ENCODE data around the gene SDS. TPM values are rescaled to one million over a fixed set of nuclear protein-coding genes. Genes with fewer than 3 reads are reported as not detected.

SDS gene
- total and polyA plus RNA-seq, 4 donors, result 0.65 to 433 (median 77.9) TPM

DNA sequence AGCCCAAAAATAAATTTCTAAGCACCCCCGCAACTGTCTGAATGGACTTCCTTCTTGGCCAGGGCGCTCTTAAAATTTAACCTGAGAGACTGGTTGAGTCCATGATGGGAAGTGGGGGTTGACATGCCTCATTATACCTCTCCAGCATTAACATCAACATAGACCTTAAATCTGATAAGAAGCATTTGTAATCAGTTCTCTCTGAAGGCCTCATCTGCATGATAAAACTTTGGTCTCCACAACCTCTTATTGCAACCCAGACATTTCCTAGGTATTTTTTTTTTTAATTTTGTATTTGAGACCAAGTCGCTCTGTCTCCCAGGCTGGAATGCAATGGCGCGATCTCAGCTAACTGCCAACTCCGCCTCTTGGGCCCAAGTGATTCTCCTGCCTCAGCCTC, 58.4 kb downstream of the SDS start:
- H3K9ac ChIP-seq (ENCODE audit: low read depth in 1 of 2, low read length in 2 of 2), result no peak overlapping the region
- WGBS, result 96% methylated on average over 6 of the region's 6 CpGs
- no peak overlapping the region for H3K27ac ChIP-seq (ENCODE audit: low read depth in 1 of 2, low read length in 2 of 2)
- TF ChIP-seq TAF1 (conservative IDR thresholded peaks at IDR 0.05), result no peak
- TF ChIP-seq, protein P1, sequence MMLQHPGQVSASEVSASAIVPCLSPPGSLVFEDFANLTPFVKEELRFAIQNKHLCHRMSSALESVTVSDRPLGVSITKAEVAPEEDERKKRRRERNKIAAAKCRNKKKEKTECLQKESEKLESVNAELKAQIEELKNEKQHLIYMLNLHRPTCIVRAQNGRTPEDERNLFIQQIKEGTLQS (IDR thresholded peaks at IDR 0.05), result no peak
- TF ChIP-seq FOXA2 (IDR thresholded peaks at IDR 0.05), result no peak
- TF ChIP-seq MAX (IDR thresholded peaks at IDR 0.05), result no peak
- no peak for TF ChIP-seq SP1 (IDR thresholded peaks at IDR 0.05)
- TF ChIP-seq, protein P2, sequence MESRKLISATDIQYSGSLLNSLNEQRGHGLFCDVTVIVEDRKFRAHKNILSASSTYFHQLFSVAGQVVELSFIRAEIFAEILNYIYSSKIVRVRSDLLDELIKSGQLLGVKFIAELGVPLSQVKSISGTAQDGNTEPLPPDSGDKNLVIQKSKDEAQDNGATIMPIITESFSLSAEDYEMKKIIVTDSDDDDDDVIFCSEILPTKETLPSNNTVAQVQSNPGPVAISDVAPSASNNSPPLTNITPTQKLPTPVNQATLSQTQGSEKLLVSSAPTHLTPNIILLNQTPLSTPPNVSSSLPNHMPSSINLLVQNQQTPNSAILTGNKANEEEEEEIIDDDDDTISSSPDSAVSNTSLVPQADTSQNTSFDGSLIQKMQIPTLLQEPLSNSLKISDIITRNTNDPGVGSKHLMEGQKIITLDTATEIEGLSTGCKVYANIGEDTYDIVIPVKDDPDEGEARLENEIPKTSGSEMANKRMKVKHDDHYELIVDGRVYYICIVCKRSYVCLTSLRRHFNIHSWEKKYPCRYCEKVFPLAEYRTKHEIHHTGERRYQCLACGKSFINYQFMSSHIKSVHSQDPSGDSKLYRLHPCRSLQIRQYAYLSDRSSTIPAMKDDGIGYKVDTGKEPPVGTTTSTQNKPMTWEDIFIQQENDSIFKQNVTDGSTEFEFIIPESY (IDR thresholded peaks at IDR 0.05), result no peak
- no peak for TF ChIP-seq FOXA1 (IDR thresholded peaks at IDR 0.05)
- TF ChIP-seq HNF4A (conservative IDR thresholded peaks at IDR 0.05), result no peak
- no peak for TF ChIP-seq NR2F2 (IDR thresholded peaks at IDR 0.05)
- TF ChIP-seq JUND (IDR thresholded peaks at IDR 0.05), result no peak
- no peak for TF ChIP-seq RAD21 (IDR thresholded peaks at IDR 0.05)
- no peak for TF ChIP-seq REST (IDR thresholded peaks at IDR 0.05)
- TF ChIP-seq, protein P3, sequence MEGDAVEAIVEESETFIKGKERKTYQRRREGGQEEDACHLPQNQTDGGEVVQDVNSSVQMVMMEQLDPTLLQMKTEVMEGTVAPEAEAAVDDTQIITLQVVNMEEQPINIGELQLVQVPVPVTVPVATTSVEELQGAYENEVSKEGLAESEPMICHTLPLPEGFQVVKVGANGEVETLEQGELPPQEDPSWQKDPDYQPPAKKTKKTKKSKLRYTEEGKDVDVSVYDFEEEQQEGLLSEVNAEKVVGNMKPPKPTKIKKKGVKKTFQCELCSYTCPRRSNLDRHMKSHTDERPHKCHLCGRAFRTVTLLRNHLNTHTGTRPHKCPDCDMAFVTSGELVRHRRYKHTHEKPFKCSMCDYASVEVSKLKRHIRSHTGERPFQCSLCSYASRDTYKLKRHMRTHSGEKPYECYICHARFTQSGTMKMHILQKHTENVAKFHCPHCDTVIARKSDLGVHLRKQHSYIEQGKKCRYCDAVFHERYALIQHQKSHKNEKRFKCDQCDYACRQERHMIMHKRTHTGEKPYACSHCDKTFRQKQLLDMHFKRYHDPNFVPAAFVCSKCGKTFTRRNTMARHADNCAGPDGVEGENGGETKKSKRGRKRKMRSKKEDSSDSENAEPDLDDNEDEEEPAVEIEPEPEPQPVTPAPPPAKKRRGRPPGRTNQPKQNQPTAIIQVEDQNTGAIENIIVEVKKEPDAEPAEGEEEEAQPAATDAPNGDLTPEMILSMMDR (IDR thresholded peaks at IDR 0.05; ENCODE audit: low read depth, low read length, missing input control), result no peak
- TF ChIP-seq HNF4G (IDR thresholded peaks at IDR 0.05), result no peak
- no peak for TF ChIP-seq EGR1 (IDR thresholded peaks at IDR 0.05; ENCODE audit: low read depth in 2 of 2)
- no peak for TF ChIP-seq YY1 (IDR thresholded peaks at IDR 0.05)
- no peak for TF ChIP-seq RXRA (IDR thresholded peaks at IDR 0.05)
- H3K4me3 ChIP-seq (ENCODE audit: low read depth in 1 of 3, low read length in 3 of 3), result no peak overlapping the region
- H3K27me3 ChIP-seq (ENCODE audit: control insufficient read depth in 4 of 4, insufficient read depth in 4 of 4, low read length in 3 of 4), result no peaks in the 10 kb centered on the region
- H3K36me3 ChIP-seq (ENCODE audit: control insufficient read depth in 4 of 4, insufficient read depth in 3 of 4, low read depth in 1 of 4, low read length in 3 of 4), result no peaks in the 10 kb centered on the region
- no peaks in the 10 kb centered on the region for H3K9me3 ChIP-seq (ENCODE audit: control insufficient read depth in 4 of 4, low read length in 3 of 4)
- no peak for DNase-seq (ENCODE audit: low spot score)
- no peaks in the 10 kb centered on the region for H3K4me1 ChIP-seq (ENCODE audit: control insufficient read depth in 4 of 4, insufficient read depth in 4 of 4, low read length in 3 of 4)

Other genes starting within 250 kb of the SDS start
- 10 to 100 TPM; 20.2 to 20.5 TPM for gene DDX54, start 218.4 kb downstream of the SDS start, total RNA-seq
- gene DDX54, start 218.4 kb downstream of the SDS start, polyA plus RNA-seq, result 10 to 100 TPM; 22.8 to 28.4 TPM
- 10 to 100 TPM; 10.6 to 13.8 TPM for gene RITA1, start 218.2 kb downstream of the SDS start, total RNA-seq
- 10 to 100 TPM; 16.0 to 18.1 TPM for gene RITA1, start 218.2 kb downstream of the SDS start, polyA plus RNA-seq
- 10 to 100 TPM; 11.1 to 19.2 TPM for gene TPCN1, start 182.4 kb downstream of the SDS start, total RNA-seq
- 10 to 100 TPM in 1 of 2 donors, 1 to 10 TPM in 1; 8.6 to 16.4 TPM for gene TPCN1, start 182.4 kb downstream of the SDS start, polyA plus RNA-seq
- 10 to 100 TPM; 13.7 to 23.8 TPM for gene SLC8B1, start 68.8 kb downstream of the SDS start, total RNA-seq
- 10 to 100 TPM in 1 of 2 donors, 1 to 10 TPM in 1; 9.9 to 14.7 TPM for gene SLC8B1, start 68.8 kb downstream of the SDS start, polyA plus RNA-seq
- 10 to 100 TPM; 21.5 to 31.2 TPM for gene PLBD2, start 45.3 kb downstream of the SDS start, total RNA-seq
- gene PLBD2, start 45.3 kb downstream of the SDS start, polyA plus RNA-seq, result 10 to 100 TPM; 12.1 to 17.7 TPM
- gene SDSL, start 18.5 kb upstream of the SDS start, total RNA-seq, result 10 to 100 TPM; 22.4 to 25.9 TPM
- gene SDSL, start 18.5 kb upstream of the SDS start, polyA plus RNA-seq, result 10 to 100 TPM; 41.4 to 93.1 TPM
- gene LHX5, start 68.0 kb upstream of the SDS start, total RNA-seq, result not detected
- gene LHX5, start 68.0 kb upstream of the SDS start, polyA plus RNA-seq, result not detected